Measurements from ENCODE around the gene MRGPRF.

Gene MRGPRF

GRCh38 chr11:68968306-68969250 is 44.5 kb downstream of the MRGPRF start:
- no peak overlapping the region for H3K4me3 ChIP-seq (ENCODE audit: low read depth, low read length)
- TF ChIP-seq CTCF (IDR thresholded peaks at IDR 0.05; ENCODE audit: low read depth, low read length), result no peak
- DNase-seq (ENCODE audit: low read depth, low spot score), result no peak
- in situ Hi-C loops (cut with HindIII; ENCODE audit: low sequenced_read_pairs), result no loop called here

DNA sequence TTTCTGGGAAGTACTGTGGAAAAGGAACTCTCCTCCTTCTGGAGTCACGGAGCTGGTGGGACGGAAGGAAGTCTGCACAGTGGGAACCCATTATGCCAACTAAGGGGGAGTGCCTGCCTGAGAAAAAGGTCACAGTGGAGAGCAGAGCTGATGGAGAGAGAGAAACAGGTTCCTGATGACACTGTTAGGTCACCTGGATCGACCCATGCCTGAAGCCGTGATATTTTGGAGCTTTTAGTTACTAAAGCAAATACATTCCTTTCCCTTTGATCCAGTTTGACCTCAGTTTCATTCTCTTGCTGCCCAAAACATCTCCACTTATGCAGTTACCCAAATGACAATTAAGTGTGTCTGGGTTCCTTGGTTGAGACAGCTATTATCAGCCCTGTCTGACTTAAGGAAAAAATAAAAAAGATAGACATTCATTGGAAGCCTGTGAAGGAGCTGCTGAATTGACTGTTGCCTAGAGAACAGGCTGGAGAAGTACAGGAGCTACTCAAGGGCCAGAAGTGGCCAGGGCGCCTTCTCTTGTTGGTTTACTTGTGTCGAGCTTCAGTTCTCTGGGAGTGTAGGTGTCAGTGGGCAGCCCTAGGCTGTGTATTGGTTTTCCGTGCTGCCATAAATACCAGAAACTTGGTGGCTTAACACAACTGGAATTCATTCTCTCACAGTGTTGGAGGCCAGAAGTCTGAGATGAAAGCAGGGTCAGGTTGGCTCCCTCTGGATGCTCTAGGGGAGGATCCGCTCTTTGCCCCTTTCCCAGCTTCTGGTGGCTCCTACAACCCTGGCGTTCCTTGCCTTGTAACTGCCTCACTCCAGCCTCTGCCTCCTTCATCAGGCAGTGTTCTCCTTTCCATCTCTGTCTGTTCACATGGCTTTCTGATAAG is 45.9 kb downstream of the MRGPRF start:
- in situ Hi-C loops (cut with HindIII; ENCODE audit: low sequenced_read_pairs), result no loop called here
- DNase-seq (ENCODE audit: low read depth, low spot score), result no peak
- no peak overlapping the region for H3K4me3 ChIP-seq (ENCODE audit: low read depth, low read length)
- TF ChIP-seq CTCF (IDR thresholded peaks at IDR 0.05; ENCODE audit: low read depth, low read length), result no peak

DNA sequence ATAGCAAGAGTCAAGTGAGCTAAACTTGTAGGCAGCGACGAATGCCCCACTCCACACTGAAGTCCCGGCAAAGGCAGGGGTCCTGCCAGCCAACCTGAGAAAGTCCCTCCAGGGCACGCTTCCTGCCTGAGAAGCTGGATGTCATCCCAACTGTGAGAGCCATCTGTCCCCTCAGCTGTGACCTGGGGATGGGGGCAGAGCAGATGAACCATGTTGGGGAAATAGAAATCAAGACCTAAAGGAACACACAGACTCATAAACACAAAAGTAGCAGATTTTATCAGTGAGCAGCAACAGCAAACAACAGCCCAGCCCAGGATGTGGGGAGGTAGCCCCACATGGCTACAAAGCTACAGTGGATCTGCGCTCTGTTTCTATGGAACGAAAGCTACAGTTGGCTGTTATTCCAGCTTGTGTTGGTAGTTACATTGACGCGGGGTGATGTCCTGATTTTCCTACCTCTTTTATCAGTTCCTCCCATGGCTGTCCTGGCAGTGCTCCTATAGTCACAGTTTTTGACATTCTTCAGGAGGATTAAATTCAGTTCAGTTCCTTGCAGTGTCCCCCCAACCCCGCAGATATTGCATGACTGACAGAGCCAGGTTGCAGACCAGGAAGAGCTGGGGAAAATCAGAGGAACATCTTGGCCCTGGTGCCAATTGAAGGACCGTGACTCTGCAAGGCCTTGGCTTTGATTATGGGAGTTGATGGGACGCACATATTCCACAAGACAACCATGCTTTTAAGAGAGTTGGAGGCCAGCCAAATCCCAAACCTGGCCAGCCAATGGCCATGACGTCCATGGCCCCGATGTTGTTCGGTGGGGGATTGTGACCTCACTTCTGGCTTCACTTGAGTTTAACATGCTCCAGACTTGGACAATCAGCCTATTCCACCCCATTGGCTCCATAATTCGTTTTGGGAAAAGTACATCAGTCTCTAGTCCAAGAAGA is 46.9 kb downstream of the MRGPRF start:
- TF ChIP-seq CTCF (IDR thresholded peaks at IDR 0.05; ENCODE audit: low read depth, low read length), result no peak
- in situ Hi-C loops (cut with HindIII; ENCODE audit: low sequenced_read_pairs), result no loop called here
- DNase-seq (ENCODE audit: low read depth, low spot score), result no peak
- H3K4me3 ChIP-seq (ENCODE audit: low read depth, low read length), result no peak overlapping the region

GRCh38 chr11:68963779-68964178 is 49.3 kb downstream of the MRGPRF start:
- no peak for DNase-seq (ENCODE audit: low read depth, low spot score)
- H3K4me3 ChIP-seq (ENCODE audit: low read depth, low read length), result no peak overlapping the region
- in situ Hi-C loops (cut with HindIII; ENCODE audit: low sequenced_read_pairs), result no loop called here
- TF ChIP-seq CTCF (IDR thresholded peaks at IDR 0.05; ENCODE audit: low read depth, low read length), result no peak

DNA sequence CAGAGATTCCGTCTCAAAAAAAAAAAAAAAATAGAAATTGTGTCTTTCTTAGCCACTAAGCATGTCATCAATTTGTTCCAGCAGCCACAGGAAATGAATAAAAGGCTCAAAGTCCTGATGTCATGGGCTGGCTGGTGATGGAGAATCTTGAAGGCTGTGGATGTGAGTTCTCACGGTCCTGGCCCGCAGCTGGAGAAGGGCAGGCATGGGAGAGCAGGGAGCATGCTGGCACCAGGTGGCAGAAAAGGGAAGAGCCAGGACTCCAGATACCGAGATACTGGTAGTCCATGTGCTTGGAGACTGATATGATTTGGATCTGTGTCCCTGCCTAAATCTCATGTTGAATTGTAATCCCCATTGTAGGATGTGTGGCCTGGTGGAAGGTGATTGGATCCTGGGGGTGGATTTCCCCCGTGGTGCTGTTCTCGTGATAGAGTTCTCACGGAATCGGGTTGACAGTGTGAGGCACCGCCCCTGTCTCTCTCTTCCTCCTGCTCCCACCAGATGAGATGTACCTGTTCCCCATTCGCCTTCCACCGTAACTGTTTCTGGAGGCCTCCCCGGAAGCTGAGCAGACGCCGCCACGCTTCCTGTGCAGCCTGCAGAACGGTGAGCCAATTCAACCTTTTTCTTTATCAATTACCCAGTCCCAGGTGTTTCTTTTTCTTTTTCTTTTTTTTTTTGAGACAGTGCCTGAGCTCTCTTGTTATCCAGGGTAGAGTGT is 50.4 kb downstream of the MRGPRF start:
- DNase-seq (ENCODE audit: low read depth, low spot score), result peak; percentile 19

More for the DNA sequence above, 50.4 kb downstream of the MRGPRF start:
- in situ Hi-C loops (cut with HindIII; ENCODE audit: low sequenced_read_pairs), result no loop called here
- H3K4me3 ChIP-seq (ENCODE audit: low read depth, low read length), result no peak overlapping the region
- TF ChIP-seq CTCF (IDR thresholded peaks at IDR 0.05; ENCODE audit: low read depth, low read length), result no peak

Data from astrocyte of the spinal cord (primary cell).